ENCODE results near the gene DMD. TPM values are rescaled to one million over a fixed set of nuclear protein-coding genes. Genes with fewer than 3 reads are reported as not detected.

Gene DMD
- total and polyA plus RNA-seq, 7 donors, result 2.5 to 260 (median 183) TPM

GRCh38 chrX:31139961-31140360 lies 2071.4 kb downstream of the DMD start:
- no peak for DNase-seq
- H3K4me1 ChIP-seq, result no peaks in the 10 kb centered on the region
- TF ChIP-seq POLR2AphosphoS5 (IDR thresholded peaks at IDR 0.05) (no peak), CTCF (IDR thresholded peaks at IDR 0.05) (no peak)
- H3K9me3 ChIP-seq, result no peaks in the 10 kb centered on the region
- 82 to 89% methylated on average over 5 of the region's 5 CpGs for WGBS, 2 donors
- H3K36me3 ChIP-seq, result peaks cover 0 to 16% (median 4%) of the 10 kb centered on the region in 4 donors
- H3K4me3 ChIP-seq, result no peak overlapping the region
- intact Hi-C loops (cut with DNase I), result no loop called here
- no peak overlapping the region for H3K27ac ChIP-seq
- no peaks in the 10 kb centered on the region for H3K27me3 ChIP-seq

GRCh38 chrX:31138124-31138523 lies 2073.2 kb downstream of the DMD start:
- Histone ChIP-seq H3K27me3 (no peaks in the 10 kb centered on the region), H3K36me3 (peaks cover 0 to 12% (median under 1%) of the 10 kb centered on the region in 4 donors), H3K4me1 (no peaks in the 10 kb centered on the region), H3K27ac (no peak overlapping the region), H3K9me3 (no peaks in the 10 kb centered on the region), H3K4me3 (no peak overlapping the region)
- DNase-seq, result no peak
- WGBS, 2 donors, result 96% methylated on average over 2 of the region's 2 CpGs
- TF ChIP-seq CTCF (IDR thresholded peaks at IDR 0.05) (no peak), POLR2AphosphoS5 (IDR thresholded peaks at IDR 0.05) (no peak), POLR2A (IDR thresholded peaks at IDR 0.05) (no peak), EP300 (IDR thresholded peaks at IDR 0.05) (no peak)
- intact Hi-C loops (cut with DNase I), result no loop called here

GRCh38 chrX:31136144-31136611 lies 2075.2 kb downstream of the DMD start:
- H3K27me3 ChIP-seq, result no peaks in the 10 kb centered on the region
- no peaks in the 10 kb centered on the region for H3K9me3 ChIP-seq
- H3K4me3 ChIP-seq, result no peak overlapping the region
- TF ChIP-seq EP300 (IDR thresholded peaks at IDR 0.05) (no peak), POLR2AphosphoS5 (IDR thresholded peaks at IDR 0.05) (no peak), POLR2A (IDR thresholded peaks at IDR 0.05) (no peak), CTCF (IDR thresholded peaks at IDR 0.05) (no peak)
- H3K27ac ChIP-seq, result no peak overlapping the region
- H3K36me3 ChIP-seq, result peaks cover 0 to 22% (median 5%) of the 10 kb centered on the region in 4 donors
- no peak for DNase-seq
- 59 to 89% methylated on average over 5 of the region's 5 CpGs for WGBS, 2 donors
- intact Hi-C loops (cut with DNase I), result no loop called here
- no peaks in the 10 kb centered on the region for H3K4me1 ChIP-seq

- intact Hi-C loops (cut with DNase I), result no loop called here
- Histone ChIP-seq H3K27me3 (no peaks in the 10 kb centered on the region), H3K4me1 (no peaks in the 10 kb centered on the region), H3K27ac (no peak overlapping the region), H3K4me3 (no peak overlapping the region), H3K9me3 (no peaks in the 10 kb centered on the region), H3K36me3 (peaks cover 0 to 22% (median 5%) of the 10 kb centered on the region in 4 donors)
- WGBS, 2 donors, result 74 to 85% methylated on average over 7 of the region's 7 CpGs
- TF ChIP-seq POLR2A (IDR thresholded peaks at IDR 0.05) (no peak), EP300 (IDR thresholded peaks at IDR 0.05) (no peak), POLR2AphosphoS5 (IDR thresholded peaks at IDR 0.05) (no peak), CTCF (IDR thresholded peaks at IDR 0.05) (no peak)
- DNase-seq, result no peak
Measured at GRCh38 chrX:31132821-31133241, 2078.5 kb downstream of the DMD start.

All from sigmoid colon (tissue), 7 donors.